GM18873 (cell line): ENCODE measurements around the gene LIMK1.

Experiments used
- ATAC-seq: cut with Tn5 transposase; IDR thresholded peaks from one replicate; pipeline ENCODE4 v1.9.1; 2021; ENCODE audit warnings: mild to moderate bottlenecking, moderate library complexity, moderate number of reproducible peaks; ENCODE audit not compliant: unreplicated experiment, low FRiP score

LIMK1 gene

DNA sequence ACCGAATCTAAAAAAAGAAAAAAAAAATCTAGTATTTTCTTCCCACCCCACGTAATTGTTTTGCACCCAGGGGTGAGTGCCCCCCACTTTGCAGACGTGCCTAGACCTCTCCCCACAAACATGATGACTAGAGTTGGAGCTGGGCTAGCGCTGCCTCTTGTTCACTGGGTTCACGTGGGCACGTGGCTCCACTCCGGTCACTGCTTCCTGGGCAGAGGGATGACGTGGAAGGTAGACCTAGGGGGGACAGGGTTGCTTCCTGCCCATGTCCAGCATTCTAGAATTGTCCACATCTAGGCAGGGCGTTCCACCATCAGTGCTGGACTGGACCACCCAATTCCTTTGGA, 861 bp upstream of the LIMK1 start:
- no peak for ATAC-seq

DNA sequence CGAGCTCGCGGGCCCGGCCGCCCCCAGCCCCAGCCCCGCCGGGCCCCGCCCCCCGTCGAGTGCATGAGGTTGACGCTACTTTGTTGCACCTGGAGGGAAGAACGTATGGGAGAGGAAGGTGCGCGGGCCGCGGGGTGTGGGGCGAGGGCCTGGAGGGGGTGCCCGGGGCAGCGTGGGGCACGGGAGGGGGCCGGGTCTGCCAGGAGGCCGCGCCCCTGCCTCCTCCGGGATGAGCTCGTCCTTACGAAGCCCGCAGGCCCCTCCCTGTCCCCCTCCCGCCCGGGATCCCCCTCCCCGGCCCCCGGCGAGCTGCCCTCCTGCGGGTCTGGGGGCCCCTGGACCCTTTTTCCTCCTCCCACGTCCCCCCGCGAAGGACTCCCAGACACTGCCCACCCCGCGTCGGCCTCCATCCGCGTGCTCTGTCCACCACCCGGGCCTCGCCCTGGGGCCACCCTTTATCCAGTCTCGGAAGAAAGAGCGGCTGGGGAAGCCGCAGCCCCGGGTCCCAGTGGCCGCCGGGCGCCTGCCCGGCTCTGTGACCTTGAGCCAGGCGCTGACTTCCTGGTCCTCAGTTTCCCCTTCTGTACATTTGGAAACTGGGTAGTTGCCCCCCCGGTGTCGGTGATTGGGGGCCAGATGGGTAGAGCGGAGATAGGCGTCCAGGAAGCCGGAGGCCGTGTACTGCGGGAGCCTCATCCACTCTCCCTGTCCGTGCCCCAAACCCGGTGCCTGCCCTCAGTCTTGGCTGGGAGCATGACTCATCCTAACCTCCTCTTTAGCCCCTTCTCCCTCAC, 521 bp downstream of the LIMK1 start:
- ATAC-seq: no peak

DNA sequence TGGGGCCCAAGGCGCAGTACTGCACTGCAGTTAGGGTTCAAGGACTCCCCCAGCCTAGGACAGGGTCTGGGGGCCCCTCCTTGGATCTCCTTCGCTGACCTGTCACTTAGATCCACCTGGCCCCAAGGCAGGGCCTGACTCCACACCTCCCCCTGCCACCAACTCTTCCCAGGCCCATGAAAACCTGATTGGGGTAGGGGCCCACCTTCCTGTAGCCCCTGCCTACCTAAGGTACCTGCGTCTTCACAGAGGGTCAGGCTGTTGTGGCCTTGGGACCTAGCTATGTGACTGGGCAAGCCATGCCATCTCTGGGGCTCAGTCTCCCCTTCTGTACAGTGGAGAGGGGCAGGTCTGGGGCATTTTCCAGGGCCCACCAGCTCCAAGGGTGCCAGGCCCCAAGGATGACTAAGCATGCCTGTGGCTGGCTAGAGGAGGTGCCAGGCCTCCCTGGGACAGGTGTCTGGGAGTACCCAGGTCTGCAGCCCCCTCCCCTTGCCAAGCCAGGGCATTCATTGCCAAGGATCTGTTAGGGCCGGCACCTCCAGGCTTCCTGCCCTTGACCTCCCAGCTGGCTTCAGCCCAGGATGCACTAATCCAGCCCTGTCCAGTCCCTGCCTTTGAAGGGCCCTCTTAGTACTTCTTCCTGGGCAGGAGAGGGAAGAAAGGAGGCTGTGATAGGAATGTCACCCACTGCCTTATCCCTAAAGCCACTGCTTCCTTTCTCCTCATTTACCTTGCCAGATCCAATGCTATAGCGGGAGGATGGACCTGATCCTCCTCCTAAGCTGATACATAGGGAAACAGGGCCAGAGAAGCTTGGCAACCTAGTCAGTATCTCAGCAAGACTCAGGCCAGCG, 1.3 kb downstream of the LIMK1 start:
- no peak for ATAC-seq

DNA sequence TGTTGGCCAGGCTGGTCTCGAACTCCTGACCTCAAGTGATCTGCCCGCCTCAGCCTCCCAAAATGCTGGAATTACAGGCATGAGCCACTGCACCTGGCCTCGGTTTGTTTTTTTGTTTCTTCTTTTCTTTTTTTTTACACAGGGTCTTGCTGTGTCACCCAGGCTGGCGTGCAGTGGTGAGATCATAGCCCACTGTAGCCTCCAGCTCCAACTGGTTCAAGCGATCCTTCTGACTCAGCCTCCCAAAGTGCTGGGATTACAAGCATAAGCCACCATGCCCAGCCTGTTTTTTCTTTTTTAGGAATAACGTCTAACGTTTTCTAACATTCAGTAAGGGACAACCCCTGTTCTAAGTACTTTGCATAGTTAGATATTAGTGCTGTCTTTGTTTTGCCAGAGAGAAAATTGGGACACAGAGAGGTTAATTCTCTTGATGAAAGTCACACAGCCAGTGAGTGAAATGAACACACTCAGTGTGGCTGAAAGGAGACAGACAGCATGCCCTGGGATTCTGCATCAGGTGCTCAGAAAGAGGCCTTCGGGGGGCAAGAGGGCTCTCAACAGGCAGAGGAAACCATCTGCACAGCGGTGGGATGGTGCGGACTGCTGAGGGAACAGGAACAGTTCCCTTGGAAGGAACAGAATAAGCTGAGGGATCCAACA, 4.3 kb downstream of the LIMK1 start:
- ATAC-seq: no peak

DNA sequence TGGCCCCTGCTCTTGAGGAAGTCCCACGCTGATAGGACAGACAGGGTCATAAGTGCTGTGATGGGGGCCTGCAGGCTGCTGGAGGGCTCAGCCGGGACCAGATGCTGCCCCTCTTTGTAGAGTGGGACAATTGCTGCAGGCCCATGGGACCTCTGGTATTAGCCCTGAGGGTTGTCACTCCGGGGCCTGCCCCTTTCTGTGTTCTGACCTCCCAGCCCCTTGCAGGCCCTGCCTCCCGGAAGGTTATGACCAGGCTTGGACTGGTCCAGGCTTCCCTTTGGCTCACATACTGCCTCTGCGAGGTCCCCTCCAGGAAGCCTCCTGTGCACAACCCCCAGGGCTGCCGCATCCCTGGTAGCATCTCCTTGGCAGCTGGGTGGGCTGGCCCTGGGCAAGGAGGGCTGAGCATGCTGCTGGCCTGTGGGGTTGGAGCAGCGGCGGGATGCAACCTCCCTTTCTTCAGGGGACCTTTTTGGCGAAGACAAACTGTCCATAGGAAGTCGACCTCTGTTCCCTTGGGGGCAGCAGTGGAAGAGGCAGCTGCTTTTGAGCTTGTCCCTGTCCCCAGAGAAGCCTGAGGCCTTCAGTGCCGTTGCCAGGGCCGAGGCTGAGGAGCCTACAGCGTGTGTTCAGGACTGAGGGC, 8.8 kb downstream of the LIMK1 start:
- ATAC-seq: peak; percentile 27

DNA sequence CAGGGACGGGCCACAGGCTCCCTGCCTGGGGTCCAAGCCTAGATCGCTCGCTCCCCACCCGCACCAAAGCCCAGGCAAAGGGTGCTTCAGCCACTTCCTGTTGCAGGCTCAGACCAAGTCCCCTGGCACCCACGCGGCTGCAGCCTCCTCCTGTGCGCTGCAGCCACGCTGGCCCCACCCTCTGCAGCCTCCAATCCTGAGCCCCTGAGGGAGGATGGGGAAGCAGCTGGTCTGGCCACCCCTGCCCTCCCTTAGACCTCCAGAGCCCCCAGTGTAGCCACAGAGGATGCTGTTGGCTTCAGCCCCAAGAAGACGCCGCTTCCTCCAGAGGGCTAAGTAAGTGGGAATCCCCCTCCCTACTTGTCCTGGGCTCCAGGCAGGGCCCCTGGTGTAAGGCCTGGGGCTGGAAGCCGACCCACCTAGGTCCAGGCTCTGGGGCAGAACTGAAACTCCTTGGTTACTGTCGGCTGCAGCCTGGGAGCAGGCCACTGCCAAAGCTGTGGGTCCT, 9.4 kb downstream of the LIMK1 start:
- peak; percentile 43 for ATAC-seq

DNA sequence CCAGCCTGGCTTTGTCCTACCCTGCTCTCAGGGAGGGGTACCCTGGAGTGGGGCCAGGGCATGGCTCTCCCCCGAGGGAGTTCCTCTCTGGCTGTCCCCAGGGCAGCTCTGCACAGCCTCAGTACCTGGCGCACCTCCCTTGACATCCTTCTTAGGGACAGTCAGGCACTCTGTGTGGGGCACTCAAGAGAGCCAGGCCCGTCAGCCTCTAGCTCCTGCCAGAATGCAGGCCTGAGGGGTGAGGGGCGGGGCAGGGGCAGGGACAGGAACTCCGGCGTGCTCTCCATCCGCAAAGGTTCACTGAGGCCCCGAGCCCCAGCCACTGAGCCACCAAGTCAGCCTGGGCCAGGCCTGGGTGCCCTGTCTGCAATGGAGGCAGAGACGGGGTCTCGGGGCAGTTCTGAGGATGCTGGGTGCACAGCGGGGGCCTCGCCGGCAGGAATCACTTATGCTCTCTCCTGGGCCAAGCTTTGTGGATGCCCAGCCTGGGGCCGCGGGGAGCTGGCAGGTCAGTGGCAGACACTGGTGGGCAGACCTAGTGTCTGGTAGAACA, 10.1 kb downstream of the LIMK1 start:
- no peak for ATAC-seq

DNA sequence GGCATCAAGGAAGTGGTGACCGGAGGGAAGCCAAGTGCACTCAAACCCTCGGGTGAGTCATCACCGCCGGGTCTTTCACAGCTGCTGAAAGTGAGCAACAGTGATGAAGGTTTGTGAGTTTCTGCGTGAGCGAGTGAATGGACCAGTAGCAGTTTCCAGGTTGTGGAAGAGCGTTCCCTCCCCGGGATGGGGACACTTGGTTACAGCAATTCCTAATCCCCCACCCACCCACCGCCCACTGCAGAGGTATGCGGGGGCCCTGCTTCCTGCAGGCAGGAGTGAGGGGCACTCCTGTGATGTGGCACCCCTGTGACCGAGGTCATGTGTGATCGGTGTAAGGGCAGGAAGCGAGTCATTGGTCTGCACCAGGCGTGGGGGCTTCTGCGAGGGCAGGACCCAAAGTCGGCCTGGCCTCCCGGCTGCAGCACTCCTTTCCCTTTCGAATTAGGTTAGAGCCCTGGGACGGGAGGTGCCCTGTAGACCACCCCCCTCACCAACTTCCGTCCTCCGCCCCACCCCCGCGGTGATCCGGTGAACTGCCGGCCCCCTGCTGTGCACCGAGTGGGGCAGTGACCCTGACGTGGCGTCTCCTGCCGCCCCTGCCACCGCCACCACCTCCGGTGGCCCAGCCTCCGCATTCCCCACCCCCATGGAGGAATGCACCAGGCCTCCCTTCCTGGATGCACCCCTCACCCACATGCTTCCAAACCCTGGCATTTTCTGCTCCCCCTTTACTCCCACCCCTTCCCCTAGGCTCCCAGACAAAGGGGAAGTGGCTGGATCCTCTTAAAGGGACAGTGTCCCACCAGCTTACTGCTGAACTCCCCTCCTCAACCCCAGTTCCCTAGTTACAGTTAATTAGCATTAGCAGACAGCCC, 10.9 kb downstream of the LIMK1 start:
- peak; percentile 40 for ATAC-seq

DNA sequence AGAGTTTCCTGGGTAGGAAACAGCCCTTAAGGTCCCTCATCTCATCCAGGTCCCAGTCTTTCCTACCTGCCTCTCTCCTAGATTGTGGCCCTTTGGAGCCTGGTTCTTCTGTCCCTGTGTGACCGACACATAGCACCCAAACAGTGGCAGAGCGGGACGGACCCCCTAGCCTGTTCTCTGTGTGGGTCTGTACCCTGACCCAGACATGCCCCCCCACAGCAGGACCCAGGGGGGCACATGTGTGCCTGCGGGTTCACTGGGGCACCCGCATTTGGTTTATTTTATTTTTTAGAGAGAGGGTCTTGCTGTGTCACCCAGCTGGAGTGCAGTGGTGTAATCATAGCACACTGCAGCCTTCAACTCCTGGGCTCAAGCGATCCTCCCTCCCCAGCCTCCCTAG, 11.5 kb downstream of the LIMK1 start:
- ATAC-seq: no peak

DNA sequence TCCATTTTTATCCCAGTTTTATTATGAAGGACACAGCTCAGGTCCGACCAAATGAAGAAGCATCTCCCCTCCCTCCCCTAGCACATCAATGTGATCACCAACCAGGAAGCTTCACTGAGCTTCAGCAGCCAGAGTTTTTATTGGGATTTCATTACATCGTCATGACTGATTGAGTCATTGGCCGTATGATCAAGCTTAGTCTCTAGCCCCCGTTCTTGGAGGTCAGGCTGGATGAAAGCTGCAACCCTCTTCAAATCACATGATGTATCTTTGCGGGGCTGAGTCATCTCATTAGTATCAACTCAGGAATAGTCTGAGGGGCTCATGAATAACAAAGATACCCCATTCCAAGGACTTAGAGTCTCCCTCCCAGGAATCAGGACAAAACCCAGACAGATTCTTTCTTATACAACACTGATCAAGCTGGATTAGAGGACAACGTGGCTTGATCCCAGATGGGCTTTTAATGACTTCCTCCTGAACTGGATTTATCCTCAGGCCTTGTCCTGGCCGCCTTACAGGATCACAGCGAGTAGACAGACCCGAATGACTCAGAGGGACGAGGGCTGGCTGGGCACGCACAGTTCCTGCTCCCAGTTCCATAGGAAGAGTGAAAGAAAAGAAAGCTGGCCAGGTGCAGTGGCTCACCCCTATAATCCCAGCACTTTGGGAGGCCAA, 14.5 kb downstream of the LIMK1 start:
- no peak for ATAC-seq

DNA sequence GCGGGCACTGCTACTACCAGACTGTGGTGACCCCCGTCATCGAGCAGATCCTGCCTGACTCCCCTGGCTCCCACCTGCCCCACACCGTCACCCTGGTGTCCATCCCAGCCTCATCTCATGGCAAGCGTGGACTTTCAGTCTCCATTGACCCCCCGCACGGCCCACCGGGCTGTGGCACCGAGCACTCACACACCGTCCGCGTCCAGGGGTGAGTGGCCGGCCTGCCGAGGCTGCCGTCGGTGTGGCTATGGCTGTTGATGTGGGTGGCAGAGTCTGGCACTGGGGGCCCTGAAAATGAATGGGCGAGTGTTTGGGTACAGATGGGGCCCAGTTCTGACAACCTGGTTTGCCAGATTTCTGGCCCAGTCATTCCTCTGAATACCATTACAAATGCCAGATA, 15.4 kb downstream of the LIMK1 start:
- no peak for ATAC-seq

DNA sequence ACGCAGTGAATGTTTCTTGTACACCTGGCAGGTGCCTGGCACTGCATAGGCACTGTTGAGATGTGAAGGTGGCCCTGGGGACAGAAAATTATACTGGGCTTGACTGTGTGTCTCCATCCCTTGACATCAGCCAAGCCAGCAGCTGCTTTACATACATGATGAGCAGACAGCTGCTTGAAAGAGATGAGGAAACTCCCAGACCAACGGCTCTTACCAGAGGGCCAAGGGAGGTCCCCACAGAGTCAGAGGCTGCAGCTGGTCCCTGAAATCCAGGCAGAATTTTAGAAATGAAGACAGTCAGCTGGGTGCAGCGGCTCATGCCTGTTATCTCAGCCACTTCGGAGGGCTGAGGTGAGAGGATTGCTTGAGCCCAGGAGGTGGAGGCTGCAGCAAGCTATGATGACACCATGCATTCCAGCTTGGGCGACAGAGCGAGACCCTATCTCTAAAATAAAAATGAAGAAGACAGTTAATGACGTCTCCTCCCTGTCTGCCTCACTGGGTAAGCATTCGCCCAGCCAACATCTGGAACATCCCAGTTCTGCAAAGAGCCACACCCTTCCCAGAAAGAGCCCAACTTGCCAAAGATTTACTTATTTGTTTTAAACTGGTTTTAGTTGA, 17.6 kb downstream of the LIMK1 start:
- ATAC-seq: peak; percentile 84

DNA sequence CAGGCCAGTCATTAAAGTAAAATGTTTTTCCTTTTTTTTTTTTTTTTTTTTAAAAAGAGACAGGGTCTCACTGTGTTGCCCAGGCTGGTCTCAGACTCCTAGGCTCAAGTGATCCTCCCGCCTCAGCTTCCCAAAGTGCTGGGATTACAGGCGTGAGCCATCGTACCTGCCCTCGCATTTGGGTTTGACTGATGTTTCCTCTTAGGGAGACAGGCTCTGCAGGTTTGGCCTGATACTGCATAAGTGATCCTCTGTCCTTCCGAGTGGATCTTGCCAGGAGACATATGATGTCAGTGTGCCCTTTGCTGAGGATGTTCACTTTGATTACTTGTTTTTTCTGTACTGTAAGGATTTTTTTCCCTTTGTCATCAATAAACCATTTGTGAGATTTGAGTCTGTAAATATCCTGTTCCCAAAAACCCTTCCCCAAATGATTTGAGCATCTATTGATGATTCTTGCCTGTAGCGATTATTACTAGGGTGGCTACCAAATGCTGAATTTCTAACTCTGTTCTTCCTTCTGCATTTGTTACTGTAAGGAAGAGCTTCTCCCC, 19.7 kb downstream of the LIMK1 start:
- no peak for ATAC-seq

DNA sequence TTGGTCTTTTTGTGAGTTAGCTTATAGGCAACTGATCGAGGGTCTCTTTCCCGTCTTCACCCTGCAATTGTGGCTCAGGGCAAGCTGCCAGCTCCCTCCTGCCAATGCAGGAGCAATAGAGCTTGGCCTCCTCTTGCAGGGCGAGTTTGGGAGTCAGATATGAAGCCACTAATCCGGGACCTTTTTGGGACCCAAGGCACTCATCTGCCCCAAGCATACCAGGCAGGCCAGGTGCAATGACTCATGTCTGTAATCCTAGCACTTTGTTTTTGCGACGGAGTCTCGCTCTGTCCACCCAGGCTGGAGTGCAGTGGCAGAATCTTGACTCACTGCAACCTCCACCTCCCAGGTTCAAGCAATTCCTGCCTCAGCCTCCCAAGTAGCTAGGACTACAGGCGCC, 21.1 kb downstream of the LIMK1 start:
- no peak for ATAC-seq

DNA sequence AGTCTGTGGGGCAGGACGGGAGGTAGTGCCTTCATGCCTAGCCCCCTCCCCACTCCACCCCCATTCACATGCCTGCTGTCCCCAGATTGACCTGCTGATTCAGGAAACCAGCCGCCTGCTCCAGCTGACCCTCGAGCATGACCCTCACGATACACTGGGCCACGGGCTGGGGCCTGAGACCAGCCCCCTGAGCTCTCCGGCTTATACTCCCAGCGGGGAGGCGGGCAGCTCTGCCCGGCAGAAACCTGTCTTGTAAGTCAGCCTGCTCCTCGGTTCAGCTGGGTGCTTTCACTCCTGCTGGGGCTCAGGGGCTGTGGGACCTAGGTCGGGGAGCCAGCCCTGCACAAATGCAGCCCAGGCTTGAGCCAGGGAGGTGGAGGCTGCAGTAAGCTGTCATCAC, 22.4 kb downstream of the LIMK1 start:
- ATAC-seq: no peak

DNA sequence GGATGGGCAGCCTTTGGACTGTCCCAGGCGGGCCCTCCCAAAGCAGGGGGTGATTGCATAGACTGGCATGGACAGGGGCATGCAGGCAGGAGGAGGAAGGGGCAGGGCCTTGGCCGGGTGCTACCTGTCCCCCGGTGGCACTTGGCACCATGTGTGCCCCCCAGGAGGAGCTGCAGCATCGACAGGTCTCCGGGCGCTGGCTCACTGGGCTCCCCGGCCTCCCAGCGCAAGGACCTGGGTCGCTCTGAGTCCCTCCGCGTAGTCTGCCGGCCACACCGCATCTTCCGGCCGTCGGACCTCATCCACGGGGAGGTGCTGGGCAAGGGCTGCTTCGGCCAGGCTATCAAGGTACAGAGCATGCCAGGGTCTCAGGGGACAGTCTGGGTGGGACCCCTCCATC, 23.2 kb downstream of the LIMK1 start:
- no peak for ATAC-seq

DNA sequence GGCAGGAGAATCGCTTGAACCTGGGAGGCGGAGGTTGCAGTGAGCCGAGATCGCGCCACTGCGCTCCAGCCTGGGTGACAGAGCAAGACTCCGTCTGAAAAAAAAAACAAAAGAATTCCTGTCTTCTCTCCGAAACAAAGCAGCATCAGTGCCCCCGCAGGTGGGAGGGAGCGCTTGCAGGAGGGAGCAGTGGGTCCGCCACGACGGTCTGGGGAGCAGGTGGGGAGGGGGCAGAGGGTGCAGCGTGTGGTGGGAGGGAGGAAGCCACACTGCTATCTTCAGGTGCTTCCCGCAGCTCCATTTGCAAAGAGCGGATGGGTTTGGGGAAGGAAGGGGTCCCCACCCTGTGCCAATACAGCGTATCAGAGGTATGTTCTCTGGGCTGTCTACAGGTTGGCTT, 31.7 kb downstream of the LIMK1 start:
- no peak for ATAC-seq

DNA sequence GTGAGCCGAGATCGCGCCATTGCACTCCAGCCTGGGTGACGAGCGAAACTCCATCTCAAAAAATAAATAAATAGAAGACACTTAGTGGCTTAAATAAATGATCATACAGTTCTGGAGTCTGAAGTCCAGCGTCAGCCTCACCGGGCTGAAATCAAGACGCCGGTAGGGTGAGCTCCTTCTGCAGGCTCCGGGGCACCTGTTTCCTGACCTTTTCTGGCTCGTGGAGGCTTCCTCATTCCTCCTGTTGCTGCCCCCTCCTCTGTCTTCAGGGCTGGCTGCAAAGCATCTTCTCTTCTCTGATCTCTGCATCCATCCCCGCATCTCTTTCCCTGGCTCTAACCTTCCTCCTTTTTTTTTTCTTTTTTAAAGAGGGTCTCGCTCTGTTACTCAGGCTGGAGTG, 32.8 kb downstream of the LIMK1 start:
- ATAC-seq: no peak
